A673 (cell line): ENCODE results near the gene DNAH5. TPM values are rescaled to one million over a fixed set of nuclear protein-coding genes. Genes with fewer than 3 reads are reported as not detected.

ENCODE experiments used
- BruUV-seq: library from RNA; stranded (reverse); fragments of 400-500 nt; replicated peaks from 2 replicates; lab custom pipeline; 2021; lab: Mats Ljungman, UMichigan
- CTCF ChIA-PET: fragments of 300-600 bp; sonication (Branson Sonifier 250); formaldehyde crosslinking; loops from one replicate; lab custom pipeline; 2022; ENCODE audit warnings: antibody characterized with exemption; lab: Charles Lee
- POLR2A ChIA-PET: fragments of 300-600 bp; sonication (Branson Sonifier 250); formaldehyde crosslinking; loops from one replicate; lab custom pipeline; 2022; ENCODE audit warnings: antibody characterized with exemption; ENCODE audit not compliant: low non-redundant PET; lab: Charles Lee
- DNase-seq: peaks from one replicate; pipeline ENCODE4 v3.0.0-alpha.2; 2015; ENCODE audit warnings: low spot score
- H3K27ac ChIP-seq: fragments of 200-600 bp; sonication (generic); 2 replicates; pipeline ENCODE4 v1.5.1; 2016; ENCODE audit warnings: mixed run types, low read depth, mild to moderate bottlenecking, mixed read lengths, antibody characterized with exemption, low read length; ENCODE audit not compliant: poor library complexity, severe bottlenecking
- H3K27me3 ChIP-seq: fragments of 200-600 bp; sonication (generic); replicated peaks from 2 replicates; pipeline ENCODE4 v1.6.1; 2017; ENCODE audit warnings: mixed run types, low read depth, mild to moderate bottlenecking, mixed read lengths, antibody characterized with exemption, low read length; ENCODE audit not compliant: insufficient read depth, poor library complexity
- H3K36me3 ChIP-seq: fragments of 200-600 bp; sonication (generic); 2 replicates; pipeline ENCODE4 v1.6.1; 2016; ENCODE audit warnings: mixed run types, mild to moderate bottlenecking, mixed read lengths, antibody characterized with exemption, low read length; ENCODE audit not compliant: insufficient read depth, poor library complexity, severe bottlenecking
- H3K4me1 ChIP-seq: fragments of 200-600 bp; sonication (generic); 2 replicates; pipeline ENCODE4 v1.6.1; 2017; ENCODE audit warnings: mixed run types, mild to moderate bottlenecking, mixed read lengths, antibody characterized with exemption, low read length; ENCODE audit not compliant: insufficient read depth, poor library complexity, severe bottlenecking
- H3K4me3 ChIP-seq: fragments of 200-600 bp; sonication (generic); 2 replicates; pipeline ENCODE4 v1.5.1; 2016; ENCODE audit warnings: low read depth, mixed run types, mild to moderate bottlenecking, mixed read lengths, low read length; ENCODE audit not compliant: poor library complexity, severe bottlenecking
- H3K9me3 ChIP-seq: fragments of 200-600 bp; sonication (generic); 2 replicates; pipeline ENCODE4 v1.6.1; 2016; ENCODE audit warnings: mixed run types, low read depth, mild to moderate bottlenecking, mixed read lengths, antibody characterized with exemption, low read length; ENCODE audit not compliant: poor library complexity, severe bottlenecking
- CTCF ChIP-seq: fragments of 300-800, 200-600 bp; sonication (generic); conservative IDR thresholded peaks from 2 replicates; pipeline ENCODE4 v1.5.1; 2017; ENCODE audit warnings: low read depth, mild to moderate bottlenecking, antibody characterized with exemption, low read length, moderate library complexity, mixed read lengths
- EZH2 ChIP-seq: fragments of 200-600 bp; sonication (generic); IDR thresholded peaks from 2 replicates; pipeline ENCODE4 v1.6.1; 2017; ENCODE audit warnings: borderline replicate concordance, low read depth, mild to moderate bottlenecking, mixed read lengths, antibody characterized with exemption, low read length; ENCODE audit not compliant: poor library complexity, severe bottlenecking
- intact Hi-C: fragments of 100-400 bp; cut with micrococcal nuclease; formaldehyde crosslinking; loops from one replicate; pipeline ENCODE4 v1.10.0; 2022; ENCODE audit not compliant: unreplicated experiment
- total RNA-seq: library from RNA; stranded (reverse); gene quantifications from 2 replicates; pipeline ENCODE4 v1.2.3, GENCODE V29; 2021

Gene DNAH5
- total RNA-seq, 1 experiment from 2014 or later = not detected

- no peaks in the 10 kb centered on the region for H3K36me3 ChIP-seq
- no peak overlapping the region for H3K4me3 ChIP-seq
- no peak overlapping the region for H3K27ac ChIP-seq
- ChIA-PET CTCF (no interaction called here), POLR2A (no interaction called here)
- intact Hi-C loops = no loop called here
- DNase-seq = no peak
- BruUV-seq = no TSS peak
- no peaks in the 10 kb centered on the region for H3K9me3 ChIP-seq
- H3K27me3 ChIP-seq = peaks cover 30% of the 10 kb centered on the region
- TF ChIP-seq CTCF = no peak
- TF ChIP-seq EZH2 = no peak
- no peaks in the 10 kb centered on the region for H3K4me1 ChIP-seq
Observed at GRCh38 chr5:13934921-13935320, 9.6 kb downstream of the DNAH5 start.

- no peak for TF ChIP-seq EZH2
- TF ChIP-seq CTCF = no peak
- POLR2A ChIA-PET = no interaction called here
- no peaks in the 10 kb centered on the region for H3K36me3 ChIP-seq
- no peak for DNase-seq
- H3K9me3 ChIP-seq = no peaks in the 10 kb centered on the region
- CTCF ChIA-PET = no interaction called here
- BruUV-seq = no TSS peak
- no peaks in the 10 kb centered on the region for H3K4me1 ChIP-seq
- H3K27me3 ChIP-seq = peaks cover 22% of the 10 kb centered on the region
- intact Hi-C loops = no loop called here
- H3K27ac ChIP-seq = no peak overlapping the region
- H3K4me3 ChIP-seq = no peak overlapping the region
Observed at GRCh38 chr5:13934125-13934524, 10.4 kb downstream of the DNAH5 start.

DNA sequence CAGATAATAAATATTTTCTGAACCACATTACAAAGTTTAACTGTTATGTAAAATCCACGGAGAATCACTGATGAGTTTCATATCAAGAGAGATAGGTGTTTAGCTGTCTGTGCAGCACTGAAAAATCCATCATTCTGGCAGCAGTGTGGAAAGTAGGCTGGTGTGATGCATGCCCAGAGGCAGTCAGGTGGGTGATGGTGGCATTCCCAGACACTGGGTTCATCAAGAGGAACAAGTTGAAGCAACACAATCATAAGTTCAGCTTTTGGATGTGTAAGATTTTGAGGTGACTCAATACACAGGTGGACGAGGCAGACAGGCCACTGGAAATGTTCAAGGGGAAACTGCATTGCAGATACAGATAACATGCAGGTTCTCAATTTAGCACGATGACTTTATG is 11.9 kb downstream of the DNAH5 start:
- Histone ChIP-seq H3K27me3 (peaks cover 18% of the 10 kb centered on the region), H3K4me1 (no peaks in the 10 kb centered on the region), H3K9me3 (no peaks in the 10 kb centered on the region), H3K4me3 (no peak overlapping the region), H3K36me3 (no peaks in the 10 kb centered on the region), H3K27ac (no peak overlapping the region)
- no peak for DNase-seq
- ChIA-PET POLR2A (no interaction called here), CTCF (no interaction called here)
- intact Hi-C loops = no loop called here
- BruUV-seq = no TSS peak
- TF ChIP-seq CTCF (no peak), EZH2 (no peak)
